Stimulated activated CD4-positive, alpha-beta T cell treated with anti-CD3 and anti-CD28 coated beads, Interleukin-4, amount 100 ng/mL, for 4 hours (primary cell): Measurements from ENCODE around the gene JMJD8.

Experiments used
- DNase-seq, 2 experiments: peaks; one replicate each; pipeline ENCODE4 v3.0.0-alpha.2; 2020

Gene JMJD8

GRCh38 chr16:674968-675883, 8.9 kb downstream of the JMJD8 start, which contains the start of gene RHBDL1:
Gene RHBDL1, plus strand, starts transcription at chr16:675671. Its CDS starts 120 bp downstream, at chr16:675791.
- DNase-seq = no peak

- DNase-seq = no peak
Observed at GRCh38 chr16:674214-674881, 9.8 kb downstream of the JMJD8 start.

GRCh38 chr16:673399-673991, 10.6 kb downstream of the JMJD8 start:
- no peak for DNase-seq

- DNase-seq = no peak
Observed at GRCh38 chr16:672851-673250, 11.3 kb downstream of the JMJD8 start.

- no peak for DNase-seq
Observed at GRCh38 chr16:672371-672770, 11.8 kb downstream of the JMJD8 start.

- no peak for DNase-seq
Observed at GRCh38 chr16:671353-672131, 12.6 kb downstream of the JMJD8 start.

GRCh38 chr16:670485-671352, 13.4 kb downstream of the JMJD8 start:
- DNase-seq = no peak

GRCh38 chr16:669666-670065, 14.5 kb downstream of the JMJD8 start:
- no peak for DNase-seq

GRCh38 chr16:668519-669171, 15.5 kb downstream of the JMJD8 start:
- no peak for DNase-seq

- DNase-seq = peak; percentile 88 to 95
Observed at GRCh38 chr16:667780-668518, 16.2 kb downstream of the JMJD8 start, which contains the start of gene RHOT2. Gene RHOT2, plus strand, starts transcription at chr16:668132. Its CDS starts 68 bp downstream, at chr16:668200.

GRCh38 chr16:667113-667779, 16.9 kb downstream of the JMJD8 start:
- no peak for DNase-seq

- no peak for DNase-seq
Observed at GRCh38 chr16:666572-666971, 17.6 kb downstream of the JMJD8 start.

GRCh38 chr16:662597-662996, 21.5 kb downstream of the JMJD8 start:
- DNase-seq = no peak

- DNase-seq = no peak
Observed at GRCh38 chr16:662095-662494, 22.0 kb downstream of the JMJD8 start.

GRCh38 chr16:661184-661821, 22.8 kb downstream of the JMJD8 start:
- no peak for DNase-seq

GRCh38 chr16:660459-661183, 23.5 kb downstream of the JMJD8 start:
- peak; percentile 56 to 70 for DNase-seq

GRCh38 chr16:660132-660458, 24.0 kb downstream of the JMJD8 start:
- no peak for DNase-seq

GRCh38 chr16:659618-660017, 24.5 kb downstream of the JMJD8 start:
- no peak for DNase-seq
